HG03103 (cell line): ENCODE data around the gene ELK3.

Experiments
- ATAC-seq: cut with Tn5 transposase; IDR thresholded peaks from one replicate; pipeline ENCODE4 v1.9.1; 2021; ENCODE audit warnings: low read depth; ENCODE audit not compliant: unreplicated experiment

Gene ELK3

GRCh38 chr12:96228566-96229248 is 34.5 kb downstream of the ELK3 start:
- ATAC-seq, result no peak

DNA sequence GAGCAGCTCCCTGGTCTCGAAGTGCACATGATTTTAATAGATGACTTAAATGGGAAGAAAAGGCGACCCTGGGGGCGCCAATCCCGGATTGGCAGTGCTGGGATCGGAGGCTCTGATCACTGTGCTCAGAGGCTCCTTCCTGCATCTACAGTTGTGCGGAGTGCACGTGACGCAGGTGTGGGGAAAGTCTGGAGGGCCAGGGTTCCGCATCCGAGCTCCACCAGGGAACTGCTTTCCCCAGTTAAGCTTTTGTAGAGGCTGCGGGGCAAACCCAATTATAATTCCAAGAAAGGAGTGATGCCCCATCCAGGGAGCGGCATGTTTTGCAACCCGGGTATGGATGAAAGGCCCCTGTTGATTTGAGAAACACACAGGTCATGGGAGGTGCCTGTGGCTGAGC is 36.5 kb downstream of the ELK3 start:
- no peak for ATAC-seq

DNA sequence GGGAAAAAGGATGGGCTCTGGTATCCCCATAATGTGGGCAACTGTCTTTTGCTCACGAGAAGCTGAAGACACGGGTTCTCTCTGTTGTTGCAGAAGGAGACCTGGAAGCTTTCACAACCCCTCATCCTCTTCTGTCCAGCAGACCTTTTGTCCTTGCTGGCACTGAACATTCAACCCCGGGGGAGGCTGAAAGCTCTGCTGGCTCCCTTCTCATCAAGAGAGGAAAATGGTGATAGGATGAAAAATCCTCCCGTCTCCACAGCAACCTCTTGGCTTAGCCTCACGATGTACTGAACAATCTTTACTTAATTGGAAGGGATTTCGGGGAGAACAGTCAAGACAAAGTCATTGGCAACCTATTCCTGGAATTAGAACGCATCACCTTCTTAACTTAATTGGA is 39.0 kb downstream of the ELK3 start:
- ATAC-seq, result no peak

DNA sequence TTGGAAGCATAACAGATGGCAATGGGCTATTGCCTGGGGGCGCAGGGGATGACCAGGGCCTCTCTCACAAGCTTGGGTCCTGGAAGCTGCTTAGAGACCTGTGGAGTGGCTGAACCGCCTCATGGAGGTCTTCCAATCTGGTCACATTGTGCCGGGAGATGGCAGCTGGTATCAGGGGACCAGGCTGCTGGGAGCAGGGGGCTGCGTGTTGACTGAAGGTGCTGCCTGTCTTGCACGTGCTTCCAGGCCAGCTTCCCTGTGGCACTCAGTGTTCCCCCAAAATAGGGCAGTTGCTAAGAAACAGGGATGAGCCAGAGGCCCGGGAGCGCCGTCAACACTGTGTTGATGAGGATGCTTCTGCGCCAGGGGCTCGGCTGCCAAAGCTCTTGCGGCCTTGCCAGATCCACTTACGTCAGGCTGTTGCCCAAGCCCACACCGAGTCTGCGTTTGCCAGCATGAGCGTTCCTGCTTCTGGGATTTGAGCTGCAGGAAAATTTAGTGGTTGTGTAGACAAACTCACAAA is 39.8 kb downstream of the ELK3 start:
- ATAC-seq, result no peak

DNA sequence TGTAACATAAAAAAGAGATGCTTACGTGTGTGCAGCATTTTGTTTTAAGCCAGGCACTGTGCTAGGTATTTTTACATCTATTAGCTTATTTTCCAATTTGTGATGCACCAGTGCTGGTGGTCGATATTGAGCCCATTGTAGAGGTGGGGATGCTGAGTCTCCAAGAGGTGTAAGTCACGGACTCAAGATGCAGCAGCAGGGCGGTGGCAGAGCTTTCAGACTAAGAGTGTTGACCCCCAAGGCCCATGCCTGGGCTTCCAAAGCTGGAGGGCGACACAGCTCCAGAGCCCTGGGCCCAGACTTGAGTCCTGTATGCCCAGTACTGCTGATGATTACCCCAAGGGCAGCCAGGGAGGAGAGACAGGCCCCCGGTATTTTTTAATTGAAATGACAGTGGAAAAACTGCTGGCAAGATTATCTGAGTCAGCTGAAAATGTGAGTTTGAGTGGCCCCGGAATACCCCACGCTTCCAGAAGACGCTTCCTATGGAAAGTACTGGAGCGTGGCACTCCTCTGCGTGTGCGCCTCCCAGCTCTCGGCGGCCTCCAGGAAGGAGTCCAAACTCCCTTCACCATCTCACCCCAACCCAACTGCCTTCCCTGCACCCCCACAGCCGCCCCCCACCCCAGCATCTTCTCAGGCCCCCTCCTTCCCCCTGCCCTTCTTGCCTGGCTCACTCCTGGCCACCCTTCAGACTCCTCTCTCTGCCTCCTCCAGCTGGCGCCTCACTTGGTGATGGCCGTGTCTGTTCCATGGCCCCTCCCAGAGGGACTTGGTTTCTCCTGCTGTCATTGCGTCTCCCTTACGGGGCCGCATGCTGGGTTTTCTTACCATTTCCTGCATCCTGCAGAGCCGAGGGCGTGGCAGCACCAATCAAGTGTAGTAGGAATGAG is 40.7 kb downstream of the ELK3 start:
- ATAC-seq, result no peak

GRCh38 chr12:96235484-96235826 is 41.3 kb downstream of the ELK3 start:
- ATAC-seq, result no peak

DNA sequence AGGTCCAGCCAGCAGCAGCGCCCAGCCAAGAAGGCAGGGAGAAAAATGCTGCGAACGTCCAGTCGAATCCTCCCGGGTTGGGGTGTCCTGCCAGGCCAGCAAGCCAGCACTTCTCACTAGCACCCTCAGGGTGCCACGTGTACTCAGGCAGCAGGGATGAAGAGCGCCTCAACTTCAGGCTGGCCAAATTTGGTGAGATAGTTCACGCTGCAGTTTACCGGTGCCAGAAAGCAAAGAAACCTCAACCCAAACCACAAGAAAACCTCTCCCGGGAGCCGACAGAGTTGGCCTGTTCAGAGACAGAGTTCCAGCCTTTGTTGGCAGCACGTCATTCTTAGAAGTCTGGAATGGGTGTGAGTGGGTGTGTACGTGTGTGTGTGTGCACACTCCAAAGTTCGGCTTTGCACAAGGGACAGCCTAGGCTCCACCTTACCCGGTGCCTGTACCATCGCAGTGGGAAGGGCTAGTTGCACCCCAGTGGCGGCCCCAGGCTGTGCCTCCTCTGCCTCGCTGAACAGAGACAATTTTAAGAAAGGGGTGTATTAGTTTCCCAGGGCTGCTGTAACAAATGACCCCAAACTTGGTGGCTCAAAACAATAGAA is 42.1 kb downstream of the ELK3 start:
- ATAC-seq, result no peak

DNA sequence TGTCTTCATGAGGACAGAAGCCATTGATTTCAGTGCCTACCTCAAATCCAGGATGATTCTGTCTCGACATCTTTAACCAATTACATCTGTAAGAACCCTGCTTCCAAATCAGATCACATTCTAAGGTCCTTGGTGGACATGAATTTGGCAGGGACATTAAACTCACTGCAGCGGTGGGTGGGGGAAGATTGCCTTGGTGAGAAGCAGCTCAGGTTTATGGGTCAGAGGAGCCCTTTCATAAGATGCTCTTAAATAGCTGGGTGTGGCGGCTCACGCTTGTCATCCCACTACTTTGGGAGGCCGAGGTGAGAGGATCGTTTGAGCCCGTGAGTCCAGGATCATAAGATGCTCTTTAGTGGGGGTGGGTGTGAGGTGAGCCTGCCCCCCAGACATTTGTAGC is 42.9 kb downstream of the ELK3 start:
- no peak for ATAC-seq

- ATAC-seq, result no peak
Observed at GRCh38 chr12:96237465-96238077, 43.4 kb downstream of the ELK3 start.

DNA sequence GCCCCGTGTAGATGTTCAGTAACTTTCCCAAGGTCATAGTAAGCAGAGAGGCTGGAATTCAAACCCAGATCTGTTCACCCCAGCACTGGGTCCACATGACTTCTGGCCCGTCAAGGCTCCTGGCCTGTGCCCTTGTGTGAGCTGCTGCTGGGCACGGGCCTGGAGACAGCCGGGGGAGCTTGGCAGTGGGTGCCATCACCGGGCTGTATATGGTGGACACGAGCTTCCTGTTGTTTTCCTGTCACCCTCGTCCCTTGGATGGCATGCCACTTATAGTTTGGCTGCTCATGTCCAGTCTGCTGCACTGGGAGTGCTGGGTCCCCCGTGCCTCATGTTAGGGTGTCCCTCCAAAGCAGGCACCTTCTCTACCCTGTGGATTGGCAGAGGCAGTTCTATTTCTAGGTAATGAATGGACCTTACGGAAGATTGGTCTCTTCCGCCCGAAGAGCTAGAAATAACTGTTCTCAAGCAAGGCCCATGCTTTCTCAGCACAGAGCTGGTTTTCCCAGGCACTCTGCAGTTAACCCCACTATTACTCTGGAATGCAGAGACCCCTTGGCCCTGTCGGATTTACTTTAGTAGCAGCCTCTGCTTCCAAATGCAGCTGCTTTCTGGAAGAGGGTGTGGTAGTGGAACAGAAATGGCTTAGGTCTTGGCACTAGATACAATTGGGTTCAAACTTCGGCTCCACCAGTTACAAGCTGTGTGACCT is 44.3 kb downstream of the ELK3 start:
- ATAC-seq, result no peak

DNA sequence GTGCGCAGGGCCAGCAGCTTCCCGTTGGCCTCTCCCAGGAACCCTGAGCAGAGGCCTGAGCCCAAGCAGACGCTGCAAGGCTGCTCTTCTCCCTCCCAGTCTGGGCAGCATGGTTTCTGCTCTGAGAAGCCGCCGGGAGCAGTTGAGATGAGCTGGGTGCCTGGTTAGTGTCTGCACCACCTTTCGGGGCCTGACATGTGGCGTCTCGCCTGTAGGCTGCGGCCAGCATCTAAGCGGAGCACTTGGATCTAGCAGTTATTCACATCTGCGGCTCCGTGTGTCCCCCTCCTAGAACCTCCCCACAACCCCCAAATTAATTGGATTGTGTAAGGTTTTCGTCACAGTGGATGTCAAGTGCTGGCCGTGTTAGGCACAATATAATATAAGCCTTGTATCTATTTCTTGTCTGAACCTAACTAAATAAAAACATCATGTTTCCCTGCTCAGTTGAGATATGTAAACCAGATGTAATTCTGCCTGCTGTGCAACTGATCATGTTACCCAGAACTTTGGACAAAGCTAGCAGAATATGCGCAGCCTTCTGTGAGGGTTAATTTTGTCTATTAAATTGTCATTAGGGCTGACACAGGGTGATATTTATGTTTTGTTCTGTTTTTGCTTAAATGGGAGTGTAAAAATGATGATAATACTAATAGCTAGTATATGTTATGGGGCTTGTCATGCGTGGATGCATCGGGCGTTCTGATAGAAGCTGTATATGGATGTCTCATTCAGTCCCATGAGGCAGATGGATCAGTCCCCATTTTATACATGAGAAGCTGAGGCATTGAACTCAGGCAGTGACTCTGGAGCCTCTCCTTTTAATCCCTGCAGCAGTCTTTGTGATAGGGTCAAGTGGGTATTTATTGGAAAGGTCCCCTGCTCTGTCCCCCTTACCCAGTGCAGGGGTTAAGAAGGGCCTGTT is 45.8 kb downstream of the ELK3 start:
- ATAC-seq, result no peak

- no peak for ATAC-seq
Observed at GRCh38 chr12:96240656-96241055, 46.5 kb downstream of the ELK3 start.

GRCh38 chr12:96241431-96241830 is 47.3 kb downstream of the ELK3 start:
- no peak for ATAC-seq

GRCh38 chr12:96241846-96242256 is 47.7 kb downstream of the ELK3 start:
- ATAC-seq, result no peak

DNA sequence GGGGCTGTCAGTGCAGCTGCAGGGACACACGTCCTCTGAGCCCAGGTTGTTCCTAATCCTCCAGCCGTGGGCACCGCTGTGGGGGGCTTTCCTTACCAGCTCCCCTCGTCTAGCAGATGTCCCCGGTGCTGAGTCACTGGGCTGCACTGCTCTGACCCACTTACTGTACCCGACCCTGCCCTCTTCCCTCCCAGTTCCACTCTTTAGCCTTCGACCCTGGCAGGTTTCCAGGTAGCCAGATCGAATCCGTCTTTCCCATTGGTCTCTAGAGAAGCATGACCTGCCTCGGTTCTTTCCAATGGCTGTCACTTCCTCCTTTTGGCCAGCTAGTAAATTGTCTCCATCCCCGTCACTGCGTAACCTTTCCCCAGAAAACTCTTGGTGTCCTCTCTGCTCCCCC is 48.4 kb downstream of the ELK3 start:
- no peak for ATAC-seq

- ATAC-seq, result no peak
Observed at GRCh38 chr12:96244826-96245225, 50.7 kb downstream of the ELK3 start.

GRCh38 chr12:96246926-96247505 is 52.8 kb downstream of the ELK3 start:
- ATAC-seq, result no peak

DNA sequence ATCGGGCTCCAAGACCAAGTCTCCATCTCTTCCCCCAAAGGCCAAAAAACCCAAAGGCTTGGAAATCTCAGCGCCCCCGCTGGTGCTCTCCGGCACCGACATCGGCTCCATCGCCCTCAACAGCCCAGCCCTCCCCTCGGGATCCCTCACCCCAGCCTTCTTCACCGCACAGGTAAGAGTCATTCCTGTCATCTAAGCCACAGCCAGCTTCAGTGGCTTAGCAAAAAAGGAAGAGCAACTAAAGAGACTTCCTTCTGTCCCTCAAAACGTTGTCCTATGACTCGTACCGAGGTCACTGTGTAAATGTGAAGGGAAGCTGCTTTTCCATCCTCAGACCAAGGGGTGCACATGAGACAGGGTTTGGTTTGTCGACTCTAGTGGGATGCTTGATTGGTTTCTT is 53.4 kb downstream of the ELK3 start:
- no peak for ATAC-seq
